PC-9 (cell line): ENCODE data around the gene ALKBH3. TPM values are rescaled to one million over a fixed set of nuclear protein-coding genes. Genes with fewer than 3 reads are reported as not detected.
A peak's percentile ranks its signal among the peaks of the same experiment; 100 is the strongest.

Experiments
- BruUV-seq: library from RNA; stranded (reverse); fragments of 400-500 nt; replicated peaks from 2 replicates; lab custom pipeline; 2021; lab: Mats Ljungman, UMichigan
- CTCF ChIA-PET: fragments of 300-600 bp; sonication (Branson Sonifier 250); formaldehyde crosslinking; loops from one replicate; lab custom pipeline; 2022; ENCODE audit warnings: antibody characterized with exemption; lab: Charles Lee
- POLR2A ChIA-PET: fragments of 300-600 bp; sonication (Branson Sonifier 250); formaldehyde crosslinking; loops from one replicate; lab custom pipeline; 2022; ENCODE audit warnings: antibody characterized with exemption; ENCODE audit not compliant: unreplicated experiment; lab: Charles Lee
- DNase-seq, 2 experiments: peaks; one replicate each; pipeline versions ENCODE4 v3.0.0 to v3.0.0-alpha.2; 2015 to 2022; ENCODE audit warnings: mixed read lengths in 1 of 2
- H2AFZ ChIP-seq: fragments of 200-600 bp; sonication (generic); 2 replicates; pipeline ENCODE4 v1.8.1; 2017; ENCODE audit warnings: antibody characterized with exemption
- H3F3A ChIP-seq: fragments of 200-600 bp; sonication (generic); 2 replicates; pipeline ENCODE4 v1.8.1; 2017; ENCODE audit warnings: antibody characterized with exemption, mild to moderate bottlenecking, low read depth; ENCODE audit not compliant: insufficient read depth
- H3K27ac ChIP-seq: fragments of 200-600 bp; sonication (generic); 2 replicates; pipeline ENCODE4 v1.6.1; 2016; ENCODE audit warnings: mixed run types
- H3K27me3 ChIP-seq: fragments of 200-600 bp; sonication (generic); 2 replicates; pipeline ENCODE4 v1.6.1; 2016; ENCODE audit warnings: low read depth, mixed run types; ENCODE audit not compliant: insufficient read depth
- H3K36me3 ChIP-seq: fragments of 200-600 bp; sonication (generic); 2 replicates; pipeline ENCODE4 v1.6.1; 2016; ENCODE audit warnings: low read depth, mixed run types
- H3K4me1 ChIP-seq: fragments of 200-600 bp; sonication (generic); replicated peaks from 2 replicates; pipeline ENCODE4 v1.6.1; 2016; ENCODE audit warnings: mixed run types; ENCODE audit not compliant: insufficient read depth
- H3K4me2 ChIP-seq: fragments of 200-600 bp; sonication (generic); 2 replicates; pipeline ENCODE4 v1.6.1; 2017; ENCODE audit warnings: mixed run types
- H3K4me3 ChIP-seq: fragments of 200-600 bp; sonication (generic); 2 replicates; pipeline ENCODE4 v1.6.1; 2016; ENCODE audit warnings: mixed run types
- H3K79me2 ChIP-seq: fragments of 200-600 bp; sonication (generic); 2 replicates; pipeline ENCODE4 v1.6.1; 2017; ENCODE audit warnings: low read depth, mixed run types
- H3K9me2 ChIP-seq: fragments of 200-600 bp; sonication (generic); 2 replicates; pipeline ENCODE4 v1.8.1; 2017; ENCODE audit warnings: mild to moderate bottlenecking; ENCODE audit not compliant: insufficient read depth
- H3K9me3 ChIP-seq: fragments of 200-600 bp; sonication (generic); 2 replicates; pipeline ENCODE4 v1.8.1; 2016; ENCODE audit warnings: low read depth; ENCODE audit not compliant: insufficient read depth
- H4K20me1 ChIP-seq: fragments of 200-600 bp; sonication (generic); 2 replicates; pipeline ENCODE4 v1.8.1; 2017; ENCODE audit not compliant: insufficient read depth
- CTCF ChIP-seq: fragments of 200-600 bp; sonication (generic); conservative IDR thresholded peaks from 2 replicates; pipeline ENCODE4 v1.6.1; 2017; ENCODE audit warnings: mixed run types, antibody characterized with exemption, mild to moderate bottlenecking, moderate library complexity
- EZH2 ChIP-seq: fragments of 200-600 bp; sonication (generic); IDR thresholded peaks from 2 replicates; pipeline ENCODE4 v1.8.0; 2017; ENCODE audit warnings: antibody characterized with exemption, low read depth
- intact Hi-C: fragments of 100-400 bp; cut with micrococcal nuclease; formaldehyde crosslinking; loops from one replicate; pipeline ENCODE4 v1.10.0; 2022; ENCODE audit not compliant: unreplicated experiment
- total RNA-seq: library from RNA; stranded (reverse); gene quantifications from 2 replicates; pipeline ENCODE4 v1.2.3, GENCODE V29; 2021

Gene ALKBH3
- total RNA-seq, 1 experiment from 2014 or later = 47.3 TPM

GRCh38 chr11:43952401-43953342 lies 72.0 kb downstream of the ALKBH3 start:
- Histone ChIP-seq H3K4me2 (no peak overlapping the region), H4K20me1 (no peaks in the 10 kb centered on the region), H3K4me3 (no peak overlapping the region), H3K27me3 (peaks cover 91% of the 10 kb centered on the region), H3F3A (no peaks in the 10 kb centered on the region), H3K4me1 (no peaks in the 10 kb centered on the region), H3K9me3 (no peaks in the 10 kb centered on the region), H3K27ac (no peak overlapping the region), H2AFZ (no peak overlapping the region), H3K9me2 (no peaks in the 10 kb centered on the region), H3K36me3 (no peaks in the 10 kb centered on the region), H3K79me2 (no peaks in the 10 kb centered on the region)
- DNase-seq = no peak
- intact Hi-C loops = no loop called here
- ChIA-PET CTCF (no interaction called here), POLR2A (no interaction called here)
- BruUV-seq = no TSS peak
- TF ChIP-seq CTCF = no peak
- no peak for TF ChIP-seq EZH2

DNA sequence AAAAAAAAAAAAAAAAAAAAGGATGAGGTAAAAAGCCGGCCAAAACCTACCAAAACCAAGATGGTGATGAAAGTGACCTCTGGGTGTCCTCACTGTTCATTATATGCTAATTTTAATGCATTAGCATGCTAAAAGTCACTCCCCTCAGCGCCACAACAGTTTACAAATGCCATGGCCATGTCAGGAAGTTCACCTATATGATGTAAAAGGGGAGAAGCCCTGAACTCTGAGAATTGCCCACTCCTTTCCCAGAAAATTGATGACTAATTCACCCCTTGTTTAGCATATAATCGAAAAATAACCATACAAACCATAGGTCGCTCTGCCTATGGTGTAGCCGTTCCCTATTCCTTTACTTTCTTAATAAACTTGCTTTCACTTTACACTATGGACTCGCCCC lies 72.9 kb downstream of the ALKBH3 start:
- no peaks in the 10 kb centered on the region for H3K79me2 ChIP-seq
- TF ChIP-seq EZH2 (no peak), CTCF (no peak)

GRCh38 chr11:43954241-43954640 lies 73.6 kb downstream of the ALKBH3 start:
- Histone ChIP-seq H3K36me3 (no peaks in the 10 kb centered on the region), H3K9me2 (no peaks in the 10 kb centered on the region), H3K27ac (no peak overlapping the region), H4K20me1 (no peaks in the 10 kb centered on the region), H3F3A (no peaks in the 10 kb centered on the region), H3K4me1 (no peaks in the 10 kb centered on the region), H3K79me2 (no peaks in the 10 kb centered on the region), H3K9me3 (no peaks in the 10 kb centered on the region), H3K4me3 (no peak overlapping the region), H2AFZ (no peak overlapping the region), H3K27me3 (peaks cover 92% of the 10 kb centered on the region), H3K4me2 (peak overlapping the region; percentile 56)
- CTCF ChIA-PET = interaction anchor here (0.7 kb wide), 1 partner anchor 798 kb away, joined by 3 read pairs; no protein-coding TSS in a partner anchor
- TF ChIP-seq CTCF (no peak), EZH2 (no peak)
- no peak for DNase-seq
- no TSS peak for BruUV-seq
- intact Hi-C loops = no loop called here
- POLR2A ChIA-PET = no interaction called here

More for the DNA sequence above, 72.9 kb downstream of the ALKBH3 start:
- Histone ChIP-seq H3K27ac (no peak overlapping the region), H3K4me2 (peak overlapping the region; percentile 56), H3K9me2 (no peaks in the 10 kb centered on the region), H2AFZ (0 out of 2 replicates have a peak overlapping the region, but pooled peaks have one; percentile 62), H3F3A (no peaks in the 10 kb centered on the region), H3K27me3 (peaks cover 92% of the 10 kb centered on the region), H3K4me3 (0 out of 2 replicates have a peak overlapping the region, but pooled peaks have one; percentile 7), H3K36me3 (no peaks in the 10 kb centered on the region), H3K9me3 (no peaks in the 10 kb centered on the region), H3K4me1 (no peaks in the 10 kb centered on the region), H4K20me1 (no peaks in the 10 kb centered on the region)
- DNase-seq = no peak
- ChIA-PET CTCF (no interaction called here), POLR2A (no interaction called here)
- no TSS peak for BruUV-seq
- intact Hi-C loops = no loop called here
